HepG2 (cell line): ENCODE data around the gene AADACL4. TPM values are rescaled to one million over a fixed set of nuclear protein-coding genes. Genes with fewer than 3 reads are reported as not detected.

Experiments used
- ATF5 ChIP-seq: sonication (generic); formaldehyde crosslinking; IDR thresholded peaks from 2 replicates; pipeline ENCODE4 v1.4.0; 2020; ENCODE audit warnings: mild to moderate bottlenecking, low read depth, missing genetic modification reagents
- CEBPG ChIP-seq: IDR thresholded peaks from 2 replicates; pipeline ENCODE4 v1.6.1; 2016
- FOXP4 ChIP-seq: sonication (generic); formaldehyde crosslinking; IDR thresholded peaks from 2 replicates; pipeline ENCODE4 v1.4.0; 2020; ENCODE audit warnings: missing genetic modification reagents
- FUBP1 ChIP-seq: sonication (generic); formaldehyde crosslinking; IDR thresholded peaks from 2 replicates; pipeline ENCODE4 v1.5.1; 2020; ENCODE audit warnings: missing genetic modification reagents, mild to moderate bottlenecking, borderline replicate concordance
- KAT8 ChIP-seq: IDR thresholded peaks from 2 replicates; pipeline ENCODE4 v1.6.1; 2016; ENCODE audit warnings: missing genetic modification reagents, missing compliant biosample characterization
- RAD21 ChIP-seq: fragments of 450-650 bp; formaldehyde crosslinking; IDR thresholded peaks from 2 replicates; pipeline ENCODE4 v1.5.0; 2020; ENCODE audit warnings: mild to moderate bottlenecking
- ZBTB25 ChIP-seq: IDR thresholded peaks from 2 replicates; pipeline ENCODE4 v1.6.1; 2018; ENCODE audit warnings: missing genetic modification reagents
- ZBTB4 ChIP-seq: sonication (generic); formaldehyde crosslinking; IDR thresholded peaks from 2 replicates; pipeline ENCODE4 v1.4.0; 2020; ENCODE audit warnings: missing genetic modification reagents, mild to moderate bottlenecking, borderline replicate concordance
- ZGPAT ChIP-seq: IDR thresholded peaks from 2 replicates; pipeline ENCODE4 v1.6.1; 2016; ENCODE audit warnings: mild to moderate bottlenecking
- ZNF124 ChIP-seq: sonication (generic); formaldehyde crosslinking; IDR thresholded peaks from 2 replicates; pipeline ENCODE4 v1.4.0; 2020; ENCODE audit warnings: missing genetic modification reagents
- ZNF496 ChIP-seq: sonication (generic); formaldehyde crosslinking; IDR thresholded peaks from 2 replicates; pipeline ENCODE4 v1.8.1; 2023; ENCODE audit warnings: mild to moderate bottlenecking, moderate library complexity, missing genetic modification reagents; ENCODE audit not compliant: insufficient replicate concordance
- ZNF552 ChIP-seq: sonication (generic); formaldehyde crosslinking; IDR thresholded peaks from 2 replicates; pipeline ENCODE4 v1.9.0; 2022; ENCODE audit warnings: missing genetic modification reagents, mild to moderate bottlenecking, borderline replicate concordance
- ZNF614 ChIP-seq: IDR thresholded peaks from 2 replicates; pipeline ENCODE4 v1.6.1; 2018; ENCODE audit warnings: missing biosample characterization, missing genetic modification reagents, inconsistent platforms, borderline replicate concordance
- ZNF772 ChIP-seq: sonication (generic); formaldehyde crosslinking; IDR thresholded peaks from 2 replicates; pipeline ENCODE4 v1.5.0; 2020; ENCODE audit warnings: mild to moderate bottlenecking, missing genetic modification reagents
- polyA plus RNA-seq, 8 experiments: library from polyadenylated mRNA; depleted of rRNA in 3 of 8; stranded (reverse) in 7 of 8; unstranded in 1 of 8; fragments of >200 nt; fragmentation: Illumina TruSeq in 4 of 8; extraction: Trizol in 4 of 8; gene quantifications; 2 replicates each; pipeline versions ENCODE4 v1.2.1 to v1.2.3, GENCODE V29; 2011 to 2016; ENCODE audit warnings: low read depth in 4 of 8, missing spikeins in 1 of 8, mixed read lengths in 1 of 8; ENCODE audit not compliant: insufficient read depth in 1 of 8
- total RNA-seq, 5 experiments: library from RNA; depleted of rRNA; stranded (reverse); fragments of >200 nt; fragmentation: Illumina TruSeq; extraction: Trizol; gene quantifications; 2 replicates each; pipeline ENCODE4 v1.2.3, GENCODE V29; 2016; ENCODE audit warnings: low read depth in 1 of 5

The AADACL4 gene
- total and polyA plus RNA-seq, 2 of the 13 experiments (the other 11 are each of a cell fraction or from before 2014, with no cell fraction given) = not detected

- TF ChIP-seq ZNF552 (CRISPR knock-in tag) (no peak), ZNF614 (no peak), FUBP1 (CRISPR knock-in tag) (no peak), CEBPG (CRISPR knock-in tag) (no peak), ZNF772 (CRISPR knock-in tag) (no peak), ZGPAT (no peak), KAT8 (CRISPR knock-in tag) (0 out of 2 replicates have a peak, but pooled peaks have one; percentile 17), ATF5 (CRISPR knock-in tag) (no peak), ZBTB4 (CRISPR knock-in tag) (no peak), ZNF124 (CRISPR knock-in tag) (0 out of 2 replicates have a peak, but pooled peaks have one; percentile 53), FOXP4 (CRISPR knock-in tag) (no peak), ZNF496 (no peak), ZBTB25 (CRISPR knock-in tag) (0 out of 2 replicates have a peak, but pooled peaks have one; percentile 32), RAD21 (CRISPR knock-in tag) (peak; percentile 91)
Measured at GRCh38 chr1:12658531-12659453, 14.9 kb downstream of the AADACL4 start (continued).
